Kidney capillary endothelial cell (primary cell): ENCODE results near the gene ZWILCH.
"Not testable (repeated sequence)": the region's sequence is repeated elsewhere in the genome, so short reads cannot be mapped to it uniquely, and the experiment has no call there.

Experiments
- DNase-seq: peaks from one replicate; pipeline ENCODE4 v3.0.0-alpha.2; 2018; ENCODE audit warnings: low spot score

Gene ZWILCH

DNA sequence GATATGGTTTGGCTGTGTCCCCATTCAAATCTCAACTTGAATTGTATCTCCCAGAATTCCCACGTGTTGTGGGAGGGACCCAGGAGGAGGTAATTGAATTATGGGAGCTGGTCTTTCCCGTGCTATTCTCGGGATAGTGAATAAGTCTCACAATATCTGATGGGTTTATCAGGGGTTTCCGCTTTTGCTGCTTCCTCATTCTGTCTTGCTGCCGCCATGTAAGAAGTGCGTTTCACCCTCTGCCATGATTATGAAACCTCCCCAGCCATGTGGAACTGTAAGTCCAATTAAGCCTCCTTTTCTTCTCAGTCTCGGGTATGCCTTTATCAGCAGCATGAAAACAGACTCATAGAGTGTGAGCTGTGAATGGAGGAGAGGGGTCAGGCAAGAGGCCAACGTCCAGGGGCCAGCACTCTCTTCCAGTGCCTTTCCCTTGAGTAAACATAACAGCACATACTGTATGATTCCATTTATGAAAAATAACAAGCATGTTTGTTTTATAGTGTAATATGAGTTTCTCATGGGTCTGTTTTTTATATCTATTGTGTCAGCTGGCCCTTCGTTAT, 76.9 kb downstream of the ZWILCH start:
- DNase-seq: no peak

DNA sequence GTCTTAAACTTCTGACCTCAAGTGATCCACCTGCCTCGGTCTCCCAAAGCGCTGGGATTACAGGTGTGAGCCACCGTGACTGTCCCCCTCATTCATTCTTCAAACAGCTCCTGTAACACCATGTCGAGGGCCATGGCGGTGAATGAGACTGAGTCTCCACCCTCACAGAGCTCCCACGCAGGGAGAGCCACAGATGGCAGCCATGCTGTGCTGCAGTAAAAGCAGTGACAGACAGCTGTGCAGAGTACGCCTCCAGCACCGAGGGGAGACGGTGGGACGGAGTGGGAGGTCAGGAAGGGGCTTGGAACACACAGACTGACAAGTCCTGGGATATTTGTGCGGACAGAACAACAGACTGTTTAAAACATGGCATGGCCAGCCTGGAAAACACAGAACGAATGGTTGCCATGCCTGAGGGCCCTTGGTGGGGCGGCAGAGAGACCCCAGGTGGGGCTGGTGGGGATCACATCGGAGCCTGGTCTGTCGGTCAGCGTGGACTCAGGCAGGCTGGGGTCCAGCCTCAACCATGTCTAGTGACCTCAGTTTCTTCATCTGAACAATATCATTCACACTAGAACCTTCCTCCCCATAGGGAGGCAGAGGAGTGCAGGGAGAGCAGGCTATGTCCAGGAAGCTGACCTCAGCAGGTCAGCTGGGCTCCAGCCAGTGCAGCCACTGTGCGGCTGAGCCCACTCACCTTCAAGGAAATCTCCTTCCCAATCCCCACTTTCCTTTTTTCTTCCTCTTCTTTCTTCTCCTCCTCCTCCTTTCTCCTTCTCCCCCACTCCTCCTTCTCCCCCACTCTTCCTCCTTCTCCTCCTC, 81.2 kb downstream of the ZWILCH start:
- DNase-seq: no peak

DNA sequence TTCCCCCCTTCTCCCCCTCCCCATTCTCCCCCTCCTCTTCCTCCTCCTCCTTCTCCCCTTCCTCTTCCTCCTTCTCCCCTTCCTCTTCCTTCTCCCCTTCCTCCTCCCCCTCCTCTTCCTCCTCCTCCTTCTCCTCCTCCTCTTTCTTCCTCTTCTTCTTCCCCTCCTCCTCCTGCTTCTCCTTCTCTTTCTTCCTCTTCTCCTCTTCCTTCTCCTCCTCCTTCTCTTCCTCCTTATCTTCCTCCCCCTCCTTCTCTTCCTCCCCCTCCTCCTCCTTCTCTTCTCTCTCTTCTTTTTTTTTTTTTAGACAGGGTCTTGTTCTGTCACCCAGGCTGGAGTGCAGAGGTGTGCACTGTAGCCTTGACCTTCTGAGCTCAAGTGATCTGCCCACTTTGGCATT, 81.9 kb downstream of the ZWILCH start:
- no peak for DNase-seq

- no peak for DNase-seq
Measured at GRCh38 chr15:66587749-66588148, 82.6 kb downstream of the ZWILCH start.

- DNase-seq: no peak
Measured at GRCh38 chr15:66588537-66588936, 83.4 kb downstream of the ZWILCH start.

DNA sequence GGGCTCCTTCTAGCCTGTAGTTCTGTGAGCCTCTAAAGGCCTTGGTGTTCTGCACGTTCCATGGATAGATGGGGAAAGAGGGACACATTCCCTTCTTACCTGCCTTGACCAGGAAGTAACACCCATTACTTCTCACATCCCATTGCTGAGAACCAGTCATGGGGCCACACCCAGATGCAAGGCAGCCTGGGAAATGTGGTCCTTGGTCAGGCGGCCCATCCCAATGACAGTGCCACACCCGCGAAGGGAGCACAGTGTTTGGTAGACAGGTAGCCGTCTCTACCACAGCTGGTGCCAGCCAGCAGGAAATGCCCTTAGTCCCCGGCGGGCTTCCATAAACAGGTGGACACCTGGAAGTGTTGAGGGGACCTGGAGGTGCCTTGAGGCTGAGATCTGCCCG, 83.8 kb downstream of the ZWILCH start:
- no peak for DNase-seq

DNA sequence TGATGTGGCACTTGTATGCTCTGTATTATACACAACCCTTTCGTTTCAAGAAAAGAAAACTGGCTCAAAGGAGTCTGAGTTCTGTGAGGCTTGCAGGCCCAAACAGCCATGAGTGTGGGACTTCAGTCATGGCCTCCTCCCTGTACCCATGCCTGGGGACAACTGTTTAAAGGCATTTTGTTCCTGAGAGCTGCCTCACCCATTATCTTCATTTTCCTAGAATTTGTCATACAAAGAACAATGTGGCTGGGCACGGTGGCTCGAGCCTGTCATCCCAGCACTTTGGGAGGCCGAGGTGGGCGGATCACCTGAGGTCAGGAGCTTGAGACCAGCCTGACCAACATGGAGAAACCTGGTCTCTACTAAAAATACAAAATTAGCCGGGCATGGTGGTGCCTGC, 84.3 kb downstream of the ZWILCH start:
- not testable (repeated sequence) for DNase-seq

DNA sequence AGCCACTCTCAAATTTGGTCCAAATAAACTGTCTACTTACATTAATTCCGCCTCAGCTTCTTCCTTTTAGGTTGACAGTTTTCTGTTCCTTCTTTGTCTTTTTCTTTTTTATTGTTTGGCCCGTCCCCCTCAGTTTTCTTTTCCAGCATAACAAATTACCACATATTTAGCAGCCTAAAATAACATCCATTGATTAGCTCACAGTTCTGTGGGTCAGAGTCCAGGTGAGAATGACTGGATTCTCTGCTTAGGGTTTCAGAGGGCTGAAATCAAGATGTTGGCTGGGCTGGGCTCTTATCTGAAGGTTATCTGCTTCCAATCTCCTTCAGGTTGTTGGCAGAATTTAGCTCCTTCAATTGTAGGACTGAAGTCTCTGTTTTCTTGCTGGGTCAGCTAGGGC, 85.3 kb downstream of the ZWILCH start:
- DNase-seq: no peak

GRCh38 chr15:66591322-66591862, 86.3 kb downstream of the ZWILCH start:
- DNase-seq: no peak

DNA sequence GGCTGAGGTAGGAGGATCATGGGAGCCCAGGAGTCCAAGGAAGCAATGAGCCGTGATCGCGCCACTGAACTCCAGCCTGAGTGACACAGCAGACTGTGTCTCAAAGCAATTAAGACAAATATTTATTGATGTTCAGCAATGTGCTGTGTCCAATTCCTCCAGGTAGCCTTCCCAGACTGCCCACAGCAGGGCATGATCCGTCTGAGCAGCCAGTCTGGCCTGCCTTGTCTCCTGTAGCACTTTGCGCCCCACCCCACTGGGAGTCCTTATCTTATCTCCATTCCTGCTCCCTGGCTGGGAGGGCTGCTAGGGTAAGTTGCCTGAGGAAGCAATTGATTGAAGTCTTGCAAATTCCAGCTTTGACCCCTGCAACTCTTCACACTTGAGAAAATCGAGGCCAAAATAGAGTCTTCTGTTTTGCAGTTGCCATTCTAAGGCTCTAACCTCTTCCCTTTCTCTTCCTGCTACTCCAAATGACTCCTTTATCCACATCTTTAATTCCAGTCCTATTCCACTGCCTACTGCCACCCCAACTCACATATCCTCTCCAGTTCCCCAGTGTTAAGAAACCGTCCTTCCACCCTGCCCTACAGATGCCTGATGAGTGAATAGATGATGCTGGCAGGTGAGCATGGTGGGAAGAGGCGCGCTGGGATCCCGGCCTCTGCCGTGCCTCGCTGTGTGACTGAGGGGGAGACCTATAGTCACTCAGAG, 87.5 kb downstream of the ZWILCH start:
- DNase-seq: no peak

DNA sequence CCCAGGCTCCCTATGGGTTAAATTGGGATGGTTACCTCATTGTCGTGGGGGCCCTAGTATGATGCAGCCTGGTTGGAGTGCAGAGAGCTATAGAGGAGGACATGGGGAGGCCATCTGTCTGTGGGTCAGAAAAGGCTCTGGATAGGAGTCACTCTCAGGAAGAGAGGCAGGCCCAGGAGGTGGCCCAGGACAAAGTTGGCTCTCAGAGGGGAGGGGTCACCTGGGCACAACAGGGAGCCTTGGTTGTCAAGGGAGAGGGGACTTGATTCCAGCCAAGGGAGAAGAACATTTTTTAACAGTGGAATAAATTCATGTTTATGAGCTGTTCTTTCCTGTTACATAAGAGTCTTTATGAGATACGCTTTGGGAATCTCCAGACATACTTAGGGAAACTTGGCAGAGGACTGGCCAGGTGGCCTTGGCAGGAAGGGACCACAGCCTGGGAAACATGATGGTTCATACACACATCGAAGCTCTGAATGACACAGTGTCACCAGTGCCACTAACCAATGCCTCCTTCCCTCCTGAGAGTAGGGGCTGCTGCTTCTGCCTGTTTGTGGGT, 88.2 kb downstream of the ZWILCH start:
- no peak for DNase-seq

DNA sequence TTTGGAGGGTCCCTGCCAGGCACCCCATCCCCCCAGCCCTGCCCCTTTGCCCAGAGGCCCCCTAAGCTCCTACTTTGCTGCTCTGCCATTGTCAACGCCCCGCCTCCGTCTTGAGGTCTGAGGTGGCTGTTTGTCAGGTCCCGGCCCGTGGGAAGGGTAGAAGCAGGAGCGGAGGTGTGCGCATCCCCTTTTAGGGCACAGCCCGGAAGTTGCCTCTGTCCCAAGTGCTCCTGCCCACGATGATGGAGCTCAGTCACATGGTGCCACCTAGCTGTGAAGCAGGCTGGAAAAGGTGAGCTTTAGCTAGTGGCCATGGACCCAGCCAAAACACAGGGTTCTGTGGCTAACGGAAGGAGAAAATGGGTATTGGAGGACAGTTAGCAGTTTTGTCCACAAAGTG, 89.2 kb downstream of the ZWILCH start:
- DNase-seq: no peak

- DNase-seq: no peak
Measured at GRCh38 chr15:66594836-66595235, 89.7 kb downstream of the ZWILCH start.

- no peak for DNase-seq
Measured at GRCh38 chr15:66595332-66595731, 90.2 kb downstream of the ZWILCH start.

DNA sequence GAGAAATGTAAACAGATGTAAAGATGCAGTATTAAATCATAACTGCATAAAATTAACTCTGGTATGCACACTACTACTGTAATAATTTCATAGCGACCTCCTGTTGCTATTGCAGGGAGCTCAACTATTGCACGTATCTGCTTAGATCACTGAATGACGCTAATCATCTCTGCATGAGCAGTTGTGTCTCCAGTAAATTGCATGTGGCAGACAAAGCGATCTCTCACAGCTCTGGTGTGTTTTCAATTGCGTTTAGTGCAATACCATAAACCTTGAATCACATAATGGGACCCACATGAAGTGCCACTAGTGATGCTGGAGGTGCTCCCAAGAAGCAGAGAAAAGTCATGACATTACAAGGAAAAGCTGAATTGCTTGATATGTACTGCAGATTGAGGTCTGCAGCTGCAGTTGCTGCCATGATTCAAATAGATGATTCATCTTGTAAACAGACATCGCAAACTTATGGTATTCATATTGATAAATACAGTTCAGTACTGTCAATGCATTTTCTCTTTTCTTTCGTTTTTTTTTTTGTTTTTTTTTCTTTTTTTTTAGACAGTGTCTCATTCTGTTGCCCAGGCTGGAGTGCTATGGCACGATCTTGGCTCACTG, 90.9 kb downstream of the ZWILCH start:
- DNase-seq: no peak

GRCh38 chr15:66598095-66598815, 93.1 kb downstream of the ZWILCH start:
- no peak for DNase-seq
